K562 (cell line): ENCODE results near the gene SYPL2.

Source experiments
- CTCF ChIP-seq, 3 experiments: IDR thresholded peaks in 2 of 3; conservative IDR thresholded peaks in 1 of 3; 2 replicates each; pipeline ENCODE4 v1.5.1; 2011 to 2012; ENCODE audit warnings: low read length in 3 of 3, mild to moderate bottlenecking in 3 of 3, control low read depth in 2 of 3, improper control_type of control experiment in 1 of 3, inconsistent platforms in 1 of 3, low read depth in 1 of 3, mixed read lengths in 1 of 3, moderate library complexity in 1 of 3; ENCODE audit not compliant: insufficient read depth in 2 of 3
- IRF1 ChIP-seq: sonication (generic); formaldehyde crosslinking; IDR thresholded peaks from 2 replicates; pipeline ENCODE4 v1.8.0; 2022; ENCODE audit warnings: missing genetic modification reagents, mild to moderate bottlenecking, borderline replicate concordance
- SRSF9 ChIP-seq: fragments of 200-400 bp; formaldehyde crosslinking; IDR thresholded peaks from 2 replicates; pipeline ENCODE4 v1.6.1; 2017; ENCODE audit warnings: low read depth, low read length, borderline replicate concordance
- ZNF217 ChIP-seq: sonication (generic); formaldehyde crosslinking; IDR thresholded peaks from 2 replicates; pipeline ENCODE4 v1.8.0; 2022; ENCODE audit warnings: mild to moderate bottlenecking, missing genetic modification reagents
- ZNF384 ChIP-seq: IDR thresholded peaks from 2 replicates; pipeline ENCODE4 v1.6.1; 2012; ENCODE audit warnings: low read depth, low read length, improper control_type of control experiment

DNA sequence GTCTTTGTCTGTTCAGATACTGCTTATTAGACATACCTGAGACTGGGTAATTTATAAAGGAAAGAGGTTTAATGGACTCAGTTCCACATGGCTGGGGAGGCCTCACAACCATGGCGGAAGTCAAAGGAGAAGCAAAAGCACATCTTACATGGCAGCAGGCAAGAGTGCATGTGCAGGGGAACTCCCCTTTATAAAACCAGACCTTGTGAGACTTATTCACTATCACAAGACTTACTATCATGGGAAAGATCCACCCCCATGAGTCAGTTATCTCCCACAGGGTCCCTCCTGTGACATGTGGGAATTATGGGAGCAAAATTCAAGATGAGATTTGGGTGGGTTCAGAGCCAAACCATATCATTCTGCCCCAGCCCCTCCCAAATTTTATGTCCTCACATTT is 33.0 kb upstream of the SYPL2 start:
- no peak for TF ChIP-seq ZNF217 (CRISPR knock-in tag)
- TF ChIP-seq CTCF (IDR thresholded peaks at IDR 0.05 in 2 of 3, conservative IDR thresholded peaks at IDR 0.05 in 1 of 3; ENCODE audit: insufficient read depth in 2 of 3, low read depth in 1 of 3, low read length in 3 of 3), result no peak
- no peak for TF ChIP-seq IRF1
- no peak for TF ChIP-seq ZNF384
- no peak for TF ChIP-seq SRSF9
